ENCODE measurements around the gene FUBP1. TPM values are rescaled to one million over a fixed set of nuclear protein-coding genes. Genes with fewer than 3 reads are reported as not detected.
"Not testable (repeated sequence)": the region's sequence is repeated elsewhere in the genome, so short reads cannot be mapped to it uniquely, and the experiment has no call there.

Gene FUBP1
- total RNA-seq, 1 donor = 125 TPM

- no peak for DNase-seq (ENCODE audit: low read depth)
- TF ChIP-seq CTCF (IDR thresholded peaks at IDR 0.05; ENCODE audit: insufficient read depth, low read depth, low read length) = no peak
- no peak overlapping the region for H3K4me3 ChIP-seq (ENCODE audit: low read depth, low read length)
Measured at GRCh38 chr1:77987919-77988318, 9.0 kb upstream of the FUBP1 start.

- TF ChIP-seq CTCF (IDR thresholded peaks at IDR 0.05; ENCODE audit: insufficient read depth, low read depth, low read length) = no peak
- no peak for DNase-seq (ENCODE audit: low read depth)
- H3K4me3 ChIP-seq (ENCODE audit: low read depth, low read length) = no peak overlapping the region
Measured at GRCh38 chr1:77986810-77987209, 7.9 kb upstream of the FUBP1 start.

- no peak for DNase-seq (ENCODE audit: low read depth)
- no peak overlapping the region for H3K4me3 ChIP-seq (ENCODE audit: low read depth, low read length)
- no peak for TF ChIP-seq CTCF (IDR thresholded peaks at IDR 0.05; ENCODE audit: insufficient read depth, low read depth, low read length)
Measured at GRCh38 chr1:77984629-77985028, 5.8 kb upstream of the FUBP1 start.

GRCh38 chr1:77983997-77984355 is 5.1 kb upstream of the FUBP1 start:
- no peak for TF ChIP-seq CTCF (IDR thresholded peaks at IDR 0.05; ENCODE audit: insufficient read depth, low read depth, low read length)
- no peak for DNase-seq (ENCODE audit: low read depth)
- H3K4me3 ChIP-seq (ENCODE audit: low read depth, low read length) = no peak overlapping the region

GRCh38 chr1:77983352-77983996 is 4.6 kb upstream of the FUBP1 start:
- H3K4me3 ChIP-seq (ENCODE audit: low read depth, low read length); DNase-seq (ENCODE audit: low read depth): not testable (repeated sequence)

GRCh38 chr1:77978293-77978968 is 441 bp downstream of the FUBP1 start:
- peak overlapping the region; percentile 96 for H3K4me3 ChIP-seq (ENCODE audit: low read depth, low read length)
- DNase-seq (ENCODE audit: low read depth) = peak; percentile 98
- TF ChIP-seq CTCF (IDR thresholded peaks at IDR 0.05; ENCODE audit: insufficient read depth, low read depth, low read length) = no peak

- TF ChIP-seq CTCF (IDR thresholded peaks at IDR 0.05; ENCODE audit: insufficient read depth, low read depth, low read length) = no peak
- H3K4me3 ChIP-seq (ENCODE audit: low read depth, low read length) = peak overlapping the region; percentile 96
- no peak for DNase-seq (ENCODE audit: low read depth)
Measured at GRCh38 chr1:77977989-77978292, 931 bp downstream of the FUBP1 start.

Data from fibroblast of villous mesenchyme (primary cell).